Epithelial cell of proximal tubule (primary cell): ENCODE results near the gene WDSUB1. TPM values are rescaled to one million over a fixed set of nuclear protein-coding genes. Genes with fewer than 3 reads are reported as not detected.

Source experiments
- DNase-seq: peaks from one replicate; pipeline ENCODE4 v3.0.0-alpha.2; 2011; ENCODE audit warnings: low read depth
- H3K4me3 ChIP-seq: 2 replicates; pipeline ENCODE4 v1.5.1; 2011; ENCODE audit warnings: low read depth, mild to moderate bottlenecking, low read length
- total RNA-seq: library from RNA; depleted of rRNA; stranded (reverse); fragments of >200 nt; gene quantifications from 2 replicates; pipeline ENCODE4 v1.2.3, GENCODE V29; 2015
- TF ChIP-seq, protein P1 (sequence below): conservative IDR thresholded peaks from 2 replicates; pipeline ENCODE4 v1.5.1; 2012; ENCODE audit warnings: low read depth, mild to moderate bottlenecking, low read length

Gene WDSUB1
- total RNA-seq, 1 donor from 2014 or later: 2.2 TPM

DNA sequence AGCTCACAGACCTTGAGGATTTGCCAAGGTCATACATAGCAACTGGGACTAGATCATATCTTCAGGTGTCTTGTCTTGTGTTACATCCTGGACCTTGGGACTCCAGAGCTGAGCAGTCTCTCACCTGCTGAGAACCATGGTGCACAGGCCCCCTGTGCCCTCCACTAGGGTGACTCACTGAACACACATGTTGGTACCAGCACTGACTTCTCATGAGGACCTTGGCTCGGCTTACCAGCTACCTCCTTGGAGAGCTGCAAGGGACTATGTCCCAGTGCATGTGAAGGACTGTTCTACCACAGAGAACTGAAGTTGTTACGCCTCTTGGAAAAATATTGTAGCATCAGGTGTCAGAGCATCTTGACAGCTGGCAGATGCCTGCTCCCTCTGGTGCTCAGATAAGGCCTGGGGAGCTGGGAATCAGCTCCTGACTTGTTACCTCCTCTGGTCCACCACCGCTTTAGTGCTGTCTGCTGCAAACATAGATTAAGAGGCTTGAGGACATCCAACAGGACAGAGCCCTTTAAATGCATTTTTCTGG, 72.1 kb downstream of the WDSUB1 start:
- TF ChIP-seq, protein P1, sequence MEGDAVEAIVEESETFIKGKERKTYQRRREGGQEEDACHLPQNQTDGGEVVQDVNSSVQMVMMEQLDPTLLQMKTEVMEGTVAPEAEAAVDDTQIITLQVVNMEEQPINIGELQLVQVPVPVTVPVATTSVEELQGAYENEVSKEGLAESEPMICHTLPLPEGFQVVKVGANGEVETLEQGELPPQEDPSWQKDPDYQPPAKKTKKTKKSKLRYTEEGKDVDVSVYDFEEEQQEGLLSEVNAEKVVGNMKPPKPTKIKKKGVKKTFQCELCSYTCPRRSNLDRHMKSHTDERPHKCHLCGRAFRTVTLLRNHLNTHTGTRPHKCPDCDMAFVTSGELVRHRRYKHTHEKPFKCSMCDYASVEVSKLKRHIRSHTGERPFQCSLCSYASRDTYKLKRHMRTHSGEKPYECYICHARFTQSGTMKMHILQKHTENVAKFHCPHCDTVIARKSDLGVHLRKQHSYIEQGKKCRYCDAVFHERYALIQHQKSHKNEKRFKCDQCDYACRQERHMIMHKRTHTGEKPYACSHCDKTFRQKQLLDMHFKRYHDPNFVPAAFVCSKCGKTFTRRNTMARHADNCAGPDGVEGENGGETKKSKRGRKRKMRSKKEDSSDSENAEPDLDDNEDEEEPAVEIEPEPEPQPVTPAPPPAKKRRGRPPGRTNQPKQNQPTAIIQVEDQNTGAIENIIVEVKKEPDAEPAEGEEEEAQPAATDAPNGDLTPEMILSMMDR: no peak
- H3K4me3 ChIP-seq: no peak overlapping the region
- DNase-seq: no peak

DNA sequence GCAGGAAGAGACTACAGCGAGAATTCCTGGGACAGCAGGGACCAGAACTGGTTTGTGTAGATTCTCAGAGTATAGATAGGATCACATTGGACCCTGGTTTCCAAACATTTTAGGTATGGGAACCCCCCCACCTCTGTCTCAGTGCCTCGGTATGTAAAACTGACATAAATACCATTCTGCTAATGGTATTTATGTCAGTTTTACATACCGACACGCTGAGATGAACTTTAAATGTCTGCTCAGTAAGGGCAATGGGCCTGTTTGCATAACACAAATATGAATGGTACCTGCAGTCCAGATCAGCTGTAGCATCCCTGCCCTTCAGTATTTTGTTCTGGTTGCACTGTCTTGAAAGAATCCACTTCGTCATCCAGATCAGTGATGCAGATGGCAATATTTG, 73.2 kb downstream of the WDSUB1 start:
- DNase-seq: no peak
- H3K4me3 ChIP-seq: no peak overlapping the region
- TF ChIP-seq, protein P1: no peak

DNA sequence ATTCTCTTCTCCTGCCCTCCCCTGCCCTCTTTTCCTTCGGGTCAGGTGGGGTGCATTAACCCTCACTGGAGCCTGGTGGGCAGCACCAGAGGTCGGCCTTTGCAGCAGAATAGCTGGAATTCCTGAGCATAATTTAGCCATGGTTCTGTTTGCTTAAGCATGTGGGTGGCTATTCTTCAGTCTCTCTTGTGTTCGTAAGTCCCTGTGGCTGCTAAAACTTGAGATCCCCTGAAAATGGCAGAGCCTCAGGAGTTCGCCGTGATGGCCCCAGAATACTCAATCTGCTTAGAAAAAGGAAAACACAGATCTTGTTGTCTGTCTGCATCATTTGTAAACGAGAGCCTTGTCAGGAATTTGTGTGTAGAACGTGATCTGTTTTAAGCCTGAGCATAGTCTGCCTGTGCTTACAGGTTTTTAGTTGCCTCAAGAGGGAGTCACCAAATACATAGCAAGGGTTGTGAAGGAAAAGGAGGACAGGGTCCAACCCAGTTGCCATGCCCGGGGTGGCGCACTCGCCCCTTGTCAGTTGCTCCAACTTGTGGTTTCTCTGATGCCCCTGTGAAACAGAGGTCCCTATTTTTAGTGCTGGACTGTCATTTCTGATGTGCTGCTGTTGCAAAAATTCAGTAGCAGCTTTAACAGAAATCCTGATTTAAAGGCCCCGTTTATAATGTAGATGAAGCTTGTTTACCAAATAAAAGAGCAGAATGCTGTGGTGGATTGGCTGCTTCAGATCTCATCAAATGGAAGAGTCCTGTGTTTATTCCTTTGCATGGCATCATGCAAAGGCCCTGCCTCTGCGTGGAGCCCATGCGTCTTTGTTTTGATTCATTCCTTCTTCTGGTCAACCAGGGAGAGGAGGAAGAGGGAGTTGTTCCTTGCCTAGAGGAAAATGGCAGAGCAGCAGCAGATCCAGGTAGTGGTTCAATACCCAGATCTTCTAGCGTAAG, 74.8 kb downstream of the WDSUB1 start:
- H3K4me3 ChIP-seq: no peak overlapping the region
- DNase-seq: peak; percentile 7
- TF ChIP-seq, protein P1: no peak

DNA sequence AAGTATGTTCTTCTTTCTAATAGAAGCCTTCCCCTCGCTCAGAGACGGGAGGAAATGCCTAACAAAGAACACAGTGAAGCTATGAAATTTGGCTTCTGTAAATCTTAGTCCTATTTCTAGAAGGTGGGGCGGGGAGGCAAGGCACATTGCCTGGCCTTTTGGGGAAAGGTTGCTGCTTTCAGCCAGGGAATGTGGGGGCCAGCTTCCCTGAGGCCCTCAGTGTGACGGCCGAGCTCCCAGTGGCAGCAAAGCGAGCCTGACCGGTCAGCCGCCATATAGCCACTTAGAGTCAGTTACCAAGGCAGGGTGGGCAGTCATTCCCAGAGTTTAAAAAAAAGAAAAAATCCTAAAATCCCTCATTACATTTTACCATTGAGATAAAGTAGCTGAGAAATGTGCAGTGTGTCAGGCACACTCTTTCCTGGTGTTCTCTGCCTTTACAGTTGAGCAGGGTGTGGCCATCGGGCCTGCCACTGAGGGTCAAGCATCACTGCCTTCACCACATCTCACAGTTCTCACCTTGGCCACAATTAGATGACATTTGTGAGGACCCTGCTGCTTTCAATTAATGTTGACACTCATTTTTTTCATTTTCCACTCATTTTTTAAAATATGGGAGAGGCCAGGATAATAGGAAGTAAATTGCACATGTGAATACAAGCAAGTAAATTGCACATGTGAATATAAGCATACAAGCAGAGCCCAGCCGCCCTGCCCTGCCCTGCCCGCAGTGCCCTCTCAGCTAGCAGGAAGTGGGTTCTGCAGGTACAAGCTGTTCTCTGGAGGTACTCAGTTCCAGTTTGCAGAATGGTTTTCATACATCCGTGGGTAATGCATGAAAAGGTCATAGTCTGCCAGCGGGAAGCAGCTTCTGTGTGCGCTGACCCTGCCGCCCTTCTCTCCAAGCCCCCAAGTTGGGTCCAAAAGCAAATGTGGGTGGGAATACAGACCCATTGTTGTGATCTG, 76.9 kb downstream of the WDSUB1 start:
- TF ChIP-seq, protein P1: no peak
- DNase-seq: no peak
- H3K4me3 ChIP-seq: no peak overlapping the region

DNA sequence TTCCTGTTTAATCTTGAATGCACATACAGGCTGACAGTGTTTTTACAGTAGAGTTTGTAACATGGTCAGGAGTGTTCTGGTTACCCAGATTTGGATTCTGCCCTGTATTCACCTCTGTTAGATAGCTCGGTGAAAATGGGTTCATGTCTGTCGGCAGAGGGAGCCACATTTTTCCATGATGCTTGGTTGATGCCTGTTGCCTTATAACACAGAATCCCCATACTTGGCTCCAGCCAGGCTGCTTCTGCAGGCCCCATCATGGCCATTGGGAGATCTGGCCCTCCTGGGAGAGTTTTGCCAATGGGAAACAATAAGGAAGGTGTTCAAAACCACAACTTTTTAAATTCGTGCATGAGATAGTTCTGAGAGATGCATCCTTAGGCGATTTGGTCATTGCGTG, 78.1 kb downstream of the WDSUB1 start:
- no peak overlapping the region for H3K4me3 ChIP-seq
- TF ChIP-seq, protein P1: no peak
- no peak for DNase-seq

DNA sequence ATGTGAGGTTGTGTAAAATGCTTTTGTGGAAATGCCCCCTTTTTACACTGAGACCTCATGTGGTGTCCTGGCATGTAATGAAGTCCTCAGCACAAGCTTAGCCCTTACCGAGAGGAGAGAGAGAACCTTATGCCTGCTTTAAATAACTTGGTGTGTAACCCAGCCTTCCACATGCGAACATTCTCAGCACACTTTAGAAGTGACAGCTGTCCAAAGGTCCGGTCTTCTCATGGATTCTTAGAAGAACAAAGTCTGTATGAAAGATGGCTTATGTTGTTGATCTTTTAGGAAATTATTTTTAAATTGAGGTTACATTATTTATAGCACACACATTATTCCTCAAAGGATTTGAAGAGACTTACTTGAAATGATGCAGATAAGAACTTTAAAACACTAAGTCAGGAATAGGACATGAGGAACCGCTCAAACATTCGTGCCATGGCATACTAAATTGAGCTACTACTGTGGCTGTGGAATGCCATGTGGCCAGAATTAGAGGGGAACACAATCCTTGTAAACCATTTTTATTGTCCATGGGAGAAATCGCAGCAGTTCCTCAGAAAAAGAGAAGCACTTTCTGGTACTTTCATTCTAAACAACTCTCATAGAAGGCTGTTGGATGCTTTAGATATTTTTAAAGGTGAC, 79.6 kb downstream of the WDSUB1 start:
- no peak for DNase-seq
- TF ChIP-seq, protein P1: no peak

More for the DNA sequence above, 79.6 kb downstream of the WDSUB1 start:
- H3K4me3 ChIP-seq: no peak overlapping the region
